Measurements from ENCODE around the gene GUCD1.

The GUCD1 gene

DNA sequence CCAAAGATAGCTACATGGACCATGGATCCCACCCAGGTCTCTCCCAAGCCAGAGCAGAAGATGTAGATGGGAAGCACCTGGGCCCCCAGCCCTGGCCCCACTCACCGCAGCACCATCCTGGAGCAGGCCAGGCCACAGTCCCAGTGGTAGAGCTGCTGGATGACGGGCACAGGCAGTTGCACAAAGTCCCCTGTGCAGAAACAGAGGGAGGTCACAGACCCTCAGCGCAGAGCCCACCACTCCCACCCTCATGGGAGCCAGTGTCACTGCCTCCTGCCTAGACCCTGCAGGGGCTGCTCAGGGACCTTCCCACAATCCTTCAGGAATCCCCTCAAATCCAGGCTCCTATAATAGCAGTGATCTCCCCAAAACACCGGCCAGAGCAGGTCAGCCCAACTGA, 6.1 kb downstream of the GUCD1 start:
- in situ Hi-C loops (cut with HindIII; ENCODE audit: low sequenced_read_pairs), result no loop called here
- DNase-seq (ENCODE audit: low read depth, low spot score), result no peak
- TF ChIP-seq, protein P1, sequence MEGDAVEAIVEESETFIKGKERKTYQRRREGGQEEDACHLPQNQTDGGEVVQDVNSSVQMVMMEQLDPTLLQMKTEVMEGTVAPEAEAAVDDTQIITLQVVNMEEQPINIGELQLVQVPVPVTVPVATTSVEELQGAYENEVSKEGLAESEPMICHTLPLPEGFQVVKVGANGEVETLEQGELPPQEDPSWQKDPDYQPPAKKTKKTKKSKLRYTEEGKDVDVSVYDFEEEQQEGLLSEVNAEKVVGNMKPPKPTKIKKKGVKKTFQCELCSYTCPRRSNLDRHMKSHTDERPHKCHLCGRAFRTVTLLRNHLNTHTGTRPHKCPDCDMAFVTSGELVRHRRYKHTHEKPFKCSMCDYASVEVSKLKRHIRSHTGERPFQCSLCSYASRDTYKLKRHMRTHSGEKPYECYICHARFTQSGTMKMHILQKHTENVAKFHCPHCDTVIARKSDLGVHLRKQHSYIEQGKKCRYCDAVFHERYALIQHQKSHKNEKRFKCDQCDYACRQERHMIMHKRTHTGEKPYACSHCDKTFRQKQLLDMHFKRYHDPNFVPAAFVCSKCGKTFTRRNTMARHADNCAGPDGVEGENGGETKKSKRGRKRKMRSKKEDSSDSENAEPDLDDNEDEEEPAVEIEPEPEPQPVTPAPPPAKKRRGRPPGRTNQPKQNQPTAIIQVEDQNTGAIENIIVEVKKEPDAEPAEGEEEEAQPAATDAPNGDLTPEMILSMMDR (IDR thresholded peaks at IDR 0.05; ENCODE audit: low read depth, low read length), result no peak
- H3K4me3 ChIP-seq (ENCODE audit: low read depth, low read length), result no peak overlapping the region

- no peak overlapping the region for H3K4me3 ChIP-seq (ENCODE audit: low read depth, low read length)
- DNase-seq (ENCODE audit: low read depth, low spot score), result no peak
- TF ChIP-seq, protein P1 (IDR thresholded peaks at IDR 0.05; ENCODE audit: low read depth, low read length), result no peak
- in situ Hi-C loops (cut with HindIII; ENCODE audit: low sequenced_read_pairs), result no loop called here
Measured at GRCh38 chr22:24543679-24544243, 11.2 kb downstream of the GUCD1 start.

DNA sequence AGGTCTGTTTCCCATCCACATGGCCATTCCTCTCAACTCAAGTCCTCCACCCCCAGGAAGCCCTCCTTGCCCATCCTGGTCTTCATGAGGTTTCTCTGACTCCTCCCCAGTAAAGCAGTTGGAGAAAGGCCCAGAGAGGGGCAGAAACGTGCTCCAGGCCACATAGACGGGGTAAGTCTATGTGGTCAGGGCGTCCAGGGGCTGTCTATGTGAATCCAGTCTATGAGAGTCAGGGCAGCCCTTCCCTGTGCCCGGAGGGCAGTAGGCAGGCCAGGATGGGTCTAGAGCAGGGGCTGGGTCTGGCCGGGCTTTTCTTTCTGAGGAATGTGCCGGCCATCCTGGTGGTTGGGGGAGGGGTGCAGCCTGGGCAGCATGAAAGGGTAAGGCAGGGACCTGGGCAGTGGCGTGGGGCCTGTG, 11.7 kb downstream of the GUCD1 start:
- H3K4me3 ChIP-seq (ENCODE audit: low read depth, low read length), result no peak overlapping the region
- in situ Hi-C loops (cut with HindIII; ENCODE audit: low sequenced_read_pairs), result no loop called here
- no peak for DNase-seq (ENCODE audit: low read depth, low spot score)

GRCh38 chr22:24542641-24543040, 12.3 kb downstream of the GUCD1 start:
- H3K4me3 ChIP-seq (ENCODE audit: low read depth, low read length), result no peak overlapping the region
- no peak for DNase-seq (ENCODE audit: low read depth, low spot score)
- TF ChIP-seq, protein P1 (IDR thresholded peaks at IDR 0.05; ENCODE audit: low read depth, low read length), result no peak
- in situ Hi-C loops (cut with HindIII; ENCODE audit: low sequenced_read_pairs), result no loop called here

More for the DNA sequence above, 11.7 kb downstream of the GUCD1 start:
- TF ChIP-seq, protein P1 (IDR thresholded peaks at IDR 0.05; ENCODE audit: low read depth, low read length), result no peak

- DNase-seq (ENCODE audit: low read depth, low spot score), result no peak
- TF ChIP-seq, protein P1 (IDR thresholded peaks at IDR 0.05; ENCODE audit: low read depth, low read length), result no peak
- H3K4me3 ChIP-seq (ENCODE audit: low read depth, low read length), result no peak overlapping the region
- in situ Hi-C loops (cut with HindIII; ENCODE audit: low sequenced_read_pairs), result no loop called here
Measured at GRCh38 chr22:24541681-24542515, 13.0 kb downstream of the GUCD1 start.

DNA sequence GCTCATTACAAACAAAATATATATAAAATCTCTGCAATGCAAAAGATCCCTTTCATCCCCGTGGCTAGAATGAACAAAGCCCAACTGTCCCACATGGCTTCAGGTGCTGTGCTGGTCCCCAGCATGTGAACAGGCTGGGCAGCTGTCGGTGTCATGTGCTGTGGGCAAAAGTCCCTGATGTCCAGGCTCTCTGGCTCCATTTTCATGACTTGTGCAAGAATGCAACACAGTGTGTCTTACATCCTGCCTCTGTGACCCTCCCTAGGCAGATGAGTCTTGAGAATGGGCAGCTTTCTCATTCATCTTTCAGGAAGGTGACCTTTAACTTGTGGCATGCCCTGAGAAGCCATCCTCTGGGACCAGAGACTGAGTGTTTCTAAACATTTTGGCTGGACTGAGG, 14.5 kb downstream of the GUCD1 start:
- in situ Hi-C loops (cut with HindIII; ENCODE audit: low sequenced_read_pairs), result no loop called here
- TF ChIP-seq, protein P1 (IDR thresholded peaks at IDR 0.05; ENCODE audit: low read depth, low read length), result no peak
- H3K4me3 ChIP-seq (ENCODE audit: low read depth, low read length), result no peak overlapping the region
- no peak for DNase-seq (ENCODE audit: low read depth, low spot score)
